Measurements from ENCODE around the gene LTN1. TPM values are rescaled to one million over a fixed set of nuclear protein-coding genes. Genes with fewer than 3 reads are reported as not detected.
A peak's percentile ranks its signal among the peaks of the same experiment; 100 is the strongest.

Gene LTN1
- total and polyA plus RNA-seq, 2 of the 13 experiments (the other 11 are each of a cell fraction or from before 2014, with no cell fraction given) = 6.7 to 24.6 TPM

- TF ChIP-seq CSRNP1 (CRISPR knock-in tag; IDR thresholded peaks at IDR 0.05) (no peak), ZNF781 (CRISPR knock-in tag; IDR thresholded peaks at IDR 0.05; ENCODE audit: borderline replicate concordance, not compliant biosample characterization) (no peak), JUNB (CRISPR knock-in tag; IDR thresholded peaks at IDR 0.05; ENCODE audit: borderline replicate concordance) (no peak; the same call in 1 of the 2 replicates), ZNF614 (CRISPR knock-in tag; IDR thresholded peaks at IDR 0.05; ENCODE audit: borderline replicate concordance) (no peak), FIP1L1 (IDR thresholded peaks at IDR 0.05; ENCODE audit: borderline replicate concordance, insufficient read depth, low read depth, low read length) (no peak), HDAC2 (CRISPR knock-in tag; IDR thresholded peaks at IDR 0.05) (peak; percentile 47; the same call in 1 of the 2 replicates), GTF3A (CRISPR knock-in tag; conservative IDR thresholded peaks at IDR 0.05) (no peak), NRL (CRISPR knock-in tag; IDR thresholded peaks at IDR 0.05; ENCODE audit: borderline replicate concordance) (0 out of 2 replicates have a peak, but pooled peaks have one; percentile 63), PITX1 (CRISPR knock-in tag; IDR thresholded peaks at IDR 0.05) (peak; percentile 70), CEBPG (CRISPR knock-in tag; IDR thresholded peaks at IDR 0.05) (peak; percentile 27; the same call in 1 of the 2 replicates), SMARCC2 (IDR thresholded peaks at IDR 0.05) (no peak), BORCS8-MEF2B (CRISPR knock-in tag; IDR thresholded peaks at IDR 0.05) (peak; percentile 62), ARHGAP35 (CRISPR knock-in tag; IDR thresholded peaks at IDR 0.05; ENCODE audit: borderline replicate concordance) (no peak), GATA4 (IDR thresholded peaks at IDR 0.05; ENCODE audit: borderline replicate concordance, low read depth) (peak; percentile 47; the same call in 1 of the 2 replicates), STAT6 (CRISPR knock-in tag; IDR thresholded peaks at IDR 0.05; ENCODE audit: borderline replicate concordance) (0 out of 2 replicates have a peak, but pooled peaks have one; percentile 53), HOXA5 (CRISPR knock-in tag; IDR thresholded peaks at IDR 0.05) (0 out of 2 replicates have a peak, but pooled peaks have one; percentile 27), ZNF337 (CRISPR knock-in tag; IDR thresholded peaks at IDR 0.05; ENCODE audit: borderline replicate concordance, low read depth) (no peak), ZNF615 (CRISPR knock-in tag; IDR thresholded peaks at IDR 0.05; ENCODE audit: borderline replicate concordance) (no peak), ZIK1 (CRISPR knock-in tag; IDR thresholded peaks at IDR 0.05; ENCODE audit: borderline replicate concordance, low read depth) (peak; percentile 42; the same call in 1 of the 2 replicates), IKZF5 (CRISPR knock-in tag; IDR thresholded peaks at IDR 0.05) (peak; percentile 88), ZNF709 (CRISPR knock-in tag; IDR thresholded peaks at IDR 0.05) (no peak), TCF7L2 (IDR thresholded peaks at IDR 0.05; ENCODE audit: low read depth, low read length) (no peak), HIVEP1 (CRISPR knock-in tag; IDR thresholded peaks at IDR 0.05) (peak; percentile 65; the same call in 1 of the 2 replicates)
These were observed at the start of gene LTN1 (continued) for GRCh38 chr21:28992526-28993292.

Measured in HepG2 (cell line).